B cell (primary cell): ENCODE data around the gene ZNF793.

Source experiments
- EZH2 ChIP-seq: IDR thresholded peaks from 2 replicates; pipeline ENCODE4 v1.6.1; 2012; ENCODE audit warnings: borderline replicate concordance, low read depth, mild to moderate bottlenecking, moderate library complexity, low read length; ENCODE audit not compliant: insufficient read depth, poor library complexity, severe bottlenecking
- TF ChIP-seq, protein P1 (sequence below): fragments of 200-600 bp; IDR thresholded peaks from one replicate; pipeline ENCODE4 v1.8.0; 2022; ENCODE audit warnings: antibody characterized with exemption, mild to moderate bottlenecking

- TF ChIP-seq, protein P1, sequence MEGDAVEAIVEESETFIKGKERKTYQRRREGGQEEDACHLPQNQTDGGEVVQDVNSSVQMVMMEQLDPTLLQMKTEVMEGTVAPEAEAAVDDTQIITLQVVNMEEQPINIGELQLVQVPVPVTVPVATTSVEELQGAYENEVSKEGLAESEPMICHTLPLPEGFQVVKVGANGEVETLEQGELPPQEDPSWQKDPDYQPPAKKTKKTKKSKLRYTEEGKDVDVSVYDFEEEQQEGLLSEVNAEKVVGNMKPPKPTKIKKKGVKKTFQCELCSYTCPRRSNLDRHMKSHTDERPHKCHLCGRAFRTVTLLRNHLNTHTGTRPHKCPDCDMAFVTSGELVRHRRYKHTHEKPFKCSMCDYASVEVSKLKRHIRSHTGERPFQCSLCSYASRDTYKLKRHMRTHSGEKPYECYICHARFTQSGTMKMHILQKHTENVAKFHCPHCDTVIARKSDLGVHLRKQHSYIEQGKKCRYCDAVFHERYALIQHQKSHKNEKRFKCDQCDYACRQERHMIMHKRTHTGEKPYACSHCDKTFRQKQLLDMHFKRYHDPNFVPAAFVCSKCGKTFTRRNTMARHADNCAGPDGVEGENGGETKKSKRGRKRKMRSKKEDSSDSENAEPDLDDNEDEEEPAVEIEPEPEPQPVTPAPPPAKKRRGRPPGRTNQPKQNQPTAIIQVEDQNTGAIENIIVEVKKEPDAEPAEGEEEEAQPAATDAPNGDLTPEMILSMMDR, result no peak
- TF ChIP-seq EZH2, result no peak
These were observed 36.5 kb upstream of the ZNF793 start for GRCh38 chr19:37470216-37470615.
